Coronary artery (tissue), 2 donors: ENCODE data around the gene LRRK1.

ENCODE experiments used
- DNase-seq: peaks from one replicate; pipeline ENCODE4 v3.0.0-alpha.2; 2017; ENCODE audit warnings: low spot score
- H3K27ac ChIP-seq, 2 donors: fragments of 200-600 bp; sonication (generic); one replicate each; pipeline ENCODE4 v1.5.1; 2016 to 2019
- H3K4me3 ChIP-seq: fragments of 200-600 bp; sonication (generic); 2 replicates; pipeline ENCODE4 v1.5.1; 2016; ENCODE audit warnings: mild to moderate bottlenecking, moderate library complexity
- TF ChIP-seq, protein P1 (sequence below): fragments of 200-600 bp; sonication (generic); IDR thresholded peaks from one replicate; pipeline ENCODE4 v1.5.1; 2019; ENCODE audit warnings: antibody characterized with exemption

The LRRK1 gene

DNA sequence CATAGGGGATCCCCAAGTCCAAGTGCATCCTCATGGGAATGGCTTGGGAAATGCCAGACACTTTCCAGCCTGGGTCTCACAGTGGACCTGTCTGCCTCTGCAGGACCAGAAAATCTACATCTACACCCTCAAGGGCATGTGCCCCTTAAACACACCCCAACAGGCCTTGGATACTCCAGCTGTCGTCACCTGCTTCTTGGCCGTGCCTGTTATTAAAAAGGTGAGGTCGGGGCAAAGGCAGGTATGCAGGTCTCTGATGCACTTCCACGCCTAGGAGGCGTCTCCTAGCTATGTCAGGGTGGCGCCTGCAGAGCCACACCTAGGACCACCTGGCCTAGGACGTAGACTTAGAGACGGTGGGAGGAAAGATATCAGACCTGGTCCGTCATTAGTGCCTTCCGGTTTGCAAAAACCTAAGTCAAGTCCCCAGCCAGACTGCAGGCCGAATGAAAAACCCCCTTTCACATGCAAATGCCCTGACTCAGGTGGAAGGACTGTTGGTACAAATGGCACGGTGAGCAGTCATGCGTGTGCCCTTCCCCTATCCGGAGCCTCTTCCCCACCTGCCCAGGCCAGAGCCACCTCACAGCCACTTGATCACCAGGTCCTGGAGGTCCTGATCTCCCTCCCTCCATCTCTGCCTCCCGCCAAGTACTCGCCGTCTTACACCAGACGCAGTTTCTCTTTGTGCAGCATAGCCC is 143.5 kb downstream of the LRRK1 start:
- no peak overlapping the region for H3K27ac ChIP-seq
- no peak overlapping the region for H3K4me3 ChIP-seq
- peak; percentile 57 for DNase-seq
- TF ChIP-seq, protein P1, sequence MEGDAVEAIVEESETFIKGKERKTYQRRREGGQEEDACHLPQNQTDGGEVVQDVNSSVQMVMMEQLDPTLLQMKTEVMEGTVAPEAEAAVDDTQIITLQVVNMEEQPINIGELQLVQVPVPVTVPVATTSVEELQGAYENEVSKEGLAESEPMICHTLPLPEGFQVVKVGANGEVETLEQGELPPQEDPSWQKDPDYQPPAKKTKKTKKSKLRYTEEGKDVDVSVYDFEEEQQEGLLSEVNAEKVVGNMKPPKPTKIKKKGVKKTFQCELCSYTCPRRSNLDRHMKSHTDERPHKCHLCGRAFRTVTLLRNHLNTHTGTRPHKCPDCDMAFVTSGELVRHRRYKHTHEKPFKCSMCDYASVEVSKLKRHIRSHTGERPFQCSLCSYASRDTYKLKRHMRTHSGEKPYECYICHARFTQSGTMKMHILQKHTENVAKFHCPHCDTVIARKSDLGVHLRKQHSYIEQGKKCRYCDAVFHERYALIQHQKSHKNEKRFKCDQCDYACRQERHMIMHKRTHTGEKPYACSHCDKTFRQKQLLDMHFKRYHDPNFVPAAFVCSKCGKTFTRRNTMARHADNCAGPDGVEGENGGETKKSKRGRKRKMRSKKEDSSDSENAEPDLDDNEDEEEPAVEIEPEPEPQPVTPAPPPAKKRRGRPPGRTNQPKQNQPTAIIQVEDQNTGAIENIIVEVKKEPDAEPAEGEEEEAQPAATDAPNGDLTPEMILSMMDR = no peak

DNA sequence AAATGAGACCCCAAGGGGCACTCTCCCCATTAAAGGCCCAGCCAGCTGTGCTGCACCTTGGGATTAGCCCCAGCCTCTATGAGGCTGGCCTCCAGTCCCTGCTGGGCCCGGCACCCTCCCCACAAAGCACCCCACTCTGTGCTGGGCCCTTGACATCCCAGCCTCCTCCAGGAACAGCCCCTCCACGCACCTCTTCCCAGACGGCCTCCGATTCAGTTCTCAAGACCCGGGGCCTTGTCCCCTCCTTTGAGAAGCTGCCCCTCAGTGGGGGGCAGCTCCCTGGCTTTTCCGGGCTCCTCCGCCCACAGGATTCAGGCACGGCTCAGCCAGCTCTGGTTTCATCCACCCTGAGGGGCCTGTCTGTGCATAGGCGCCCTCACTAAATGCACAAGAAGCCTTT is 144.1 kb downstream of the LRRK1 start:
- H3K27ac ChIP-seq = no peak overlapping the region
- peak; percentile 52 for DNase-seq
- no peak overlapping the region for H3K4me3 ChIP-seq
- TF ChIP-seq, protein P1 = no peak

DNA sequence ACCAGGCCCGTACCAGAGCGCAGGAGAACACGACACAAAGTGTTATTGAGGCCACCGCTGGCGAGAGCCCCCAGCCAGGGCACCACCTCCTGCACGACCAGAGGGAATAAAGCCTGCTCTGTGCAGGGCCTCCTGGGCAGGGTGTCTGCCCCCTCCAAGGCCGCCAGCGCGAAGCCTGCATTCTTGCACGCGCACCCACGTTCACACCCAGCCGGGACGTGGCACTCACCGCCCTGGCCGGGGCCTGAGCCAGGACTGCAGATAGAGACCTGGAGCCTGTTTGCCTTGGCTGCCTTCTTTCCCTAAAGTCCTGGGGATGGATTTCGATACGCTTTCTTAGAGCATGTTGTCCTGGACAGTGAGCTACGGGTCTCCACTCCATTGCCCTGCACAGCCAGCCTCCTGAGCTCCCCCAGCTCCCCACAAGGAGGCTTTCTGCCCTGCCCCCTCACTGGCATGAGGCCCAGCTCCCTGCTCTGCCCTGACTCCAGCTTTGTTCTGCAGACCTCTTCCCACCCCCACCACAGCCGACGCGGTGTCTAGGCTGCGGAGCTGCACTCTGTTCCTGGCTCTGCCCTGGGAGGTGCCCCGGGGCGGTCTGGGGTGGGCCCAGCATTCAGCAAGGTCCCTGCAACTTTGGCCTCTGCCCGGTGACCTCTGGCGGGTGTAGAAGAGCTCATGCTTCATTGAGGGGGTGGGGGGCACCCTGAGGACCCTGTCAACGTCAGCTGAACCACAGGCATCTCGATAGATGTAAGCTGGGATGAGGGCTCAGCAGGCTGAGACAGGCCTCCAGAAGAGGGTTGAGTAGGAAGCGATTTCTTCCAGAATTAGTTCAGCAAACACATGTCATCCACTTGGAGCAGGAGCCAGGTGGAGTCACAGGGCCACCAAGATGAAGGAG is 145.0 kb downstream of the LRRK1 start:
- TF ChIP-seq, protein P1 = no peak
- DNase-seq = peak; percentile 71
- peak overlapping the region in 1 of 2 donors; percentile 43 for H3K27ac ChIP-seq
- peak overlapping the region; percentile 42 for H3K4me3 ChIP-seq

DNA sequence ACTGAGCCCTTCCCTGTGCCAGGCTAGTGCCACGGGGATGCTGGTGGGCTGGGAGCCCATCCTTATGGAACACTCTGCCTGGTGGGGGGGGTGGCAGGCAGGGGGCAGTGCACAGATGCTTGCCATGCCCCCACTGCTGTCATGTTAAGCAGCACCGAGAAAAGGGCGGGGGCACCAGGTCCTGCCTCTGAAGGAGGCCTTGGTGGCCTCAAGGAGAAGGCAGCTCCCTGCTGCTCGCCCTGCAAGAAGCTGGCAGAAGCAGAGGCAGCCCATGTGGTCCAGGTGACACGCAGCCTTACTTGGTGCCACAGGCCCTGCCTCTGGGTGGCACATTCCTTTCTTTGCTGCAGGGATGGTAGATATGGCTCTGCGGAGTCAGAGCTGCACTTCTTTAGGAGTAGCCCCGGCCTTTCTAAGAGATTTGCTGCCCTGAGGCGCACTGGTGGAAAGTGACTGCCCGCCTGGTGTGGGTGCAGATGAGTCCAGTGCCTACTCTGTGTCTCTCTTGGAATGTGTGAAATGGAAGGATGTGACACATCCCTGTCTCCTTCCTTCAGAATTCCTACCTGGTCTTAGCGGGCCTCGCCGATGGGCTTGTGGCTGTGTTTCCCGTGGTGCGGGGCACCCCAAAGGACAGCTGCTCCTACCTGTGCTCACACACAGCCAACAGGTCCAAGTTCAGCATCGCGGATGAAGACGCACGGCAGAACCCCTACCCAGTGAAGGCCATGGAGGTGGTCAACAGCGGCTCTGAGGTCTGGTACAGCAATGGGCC is 145.8 kb downstream of the LRRK1 start:
- H3K27ac ChIP-seq = peak overlapping the region in 1 of 2 donors; percentile 43
- DNase-seq = no peak
- peak overlapping the region; percentile 42 for H3K4me3 ChIP-seq
- TF ChIP-seq, protein P1 = no peak

DNA sequence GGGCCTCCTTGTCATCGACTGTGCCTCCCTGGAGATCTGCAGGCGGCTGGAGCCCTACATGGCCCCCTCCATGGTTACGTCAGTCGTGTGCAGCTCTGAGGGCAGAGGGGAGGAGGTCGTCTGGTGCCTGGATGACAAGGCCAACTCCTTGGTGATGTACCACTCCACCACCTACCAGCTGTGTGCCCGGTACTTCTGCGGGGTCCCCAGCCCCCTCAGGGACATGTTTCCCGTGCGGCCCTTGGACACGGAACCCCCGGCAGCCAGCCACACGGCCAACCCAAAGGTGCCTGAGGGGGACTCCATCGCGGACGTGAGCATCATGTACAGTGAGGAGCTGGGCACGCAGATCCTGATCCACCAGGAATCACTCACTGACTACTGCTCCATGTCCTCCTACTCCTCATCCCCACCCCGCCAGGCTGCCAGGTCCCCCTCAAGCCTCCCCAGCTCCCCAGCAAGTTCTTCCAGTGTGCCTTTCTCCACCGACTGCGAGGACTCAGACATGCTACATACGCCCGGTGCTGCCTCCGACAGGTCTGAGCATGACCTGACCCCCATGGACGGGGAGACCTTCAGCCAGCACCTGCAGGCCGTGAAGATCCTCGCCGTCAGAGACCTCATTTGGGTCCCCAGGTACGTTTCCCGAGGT is 146.5 kb downstream of the LRRK1 start:
- TF ChIP-seq, protein P1 = no peak
- no peak for DNase-seq
- Histone ChIP-seq H3K4me3 (no peak overlapping the region), H3K27ac (no peak overlapping the region)

DNA sequence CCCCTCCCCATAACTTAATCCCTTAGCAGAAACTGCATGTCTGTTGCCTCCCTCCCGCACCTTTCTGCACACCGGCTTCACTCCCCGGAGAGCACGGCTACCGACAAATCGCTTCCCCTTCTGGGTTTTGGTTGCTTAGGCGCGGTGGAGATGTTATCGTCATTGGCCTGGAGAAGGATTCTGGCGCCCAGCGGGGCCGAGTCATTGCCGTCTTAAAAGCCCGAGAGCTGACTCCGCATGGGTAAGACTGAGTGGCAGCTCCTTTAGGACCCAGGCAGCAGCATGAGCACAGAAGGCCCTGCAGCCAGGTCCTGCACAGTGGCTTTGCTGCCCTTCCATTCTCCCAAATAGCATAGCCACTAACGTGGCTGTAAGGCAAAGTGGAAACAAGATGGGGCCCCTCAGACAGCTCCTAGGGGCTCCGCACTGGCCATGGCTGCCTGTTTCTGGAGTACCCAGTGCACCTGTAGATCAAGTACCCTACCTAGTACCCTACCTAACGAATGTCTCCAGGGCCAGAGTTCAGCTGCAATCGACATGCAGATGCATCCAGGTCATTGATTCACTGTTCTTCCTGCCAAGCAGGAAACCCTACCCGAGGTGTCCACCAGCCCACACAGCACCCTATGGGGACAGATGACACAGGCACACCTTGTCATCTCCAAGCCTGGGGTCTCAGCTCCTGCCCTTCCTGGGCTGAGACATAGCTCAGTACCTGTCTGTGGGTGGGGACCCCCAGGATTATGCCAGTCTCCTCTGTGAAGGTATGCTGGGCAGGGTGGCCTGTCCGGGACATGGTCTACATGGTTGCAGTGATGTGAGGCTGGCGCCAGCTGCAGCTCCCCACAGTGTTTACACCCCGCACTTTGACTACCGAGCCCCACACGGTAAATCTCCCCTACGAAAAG is 147.6 kb downstream of the LRRK1 start:
- no peak overlapping the region for H3K4me3 ChIP-seq
- no peak overlapping the region for H3K27ac ChIP-seq
- TF ChIP-seq, protein P1 = no peak
- no peak for DNase-seq
